DOHH2 (cell line): Measurements from ENCODE around the gene METTL16.

ENCODE experiments used
- H3F3A ChIP-seq: fragments of 200-600 bp; sonication (generic), shearing (Covaris generic); 2 replicates; pipeline ENCODE4 v1.6.0; 2016; ENCODE audit warnings: antibody characterized with exemption, mild to moderate bottlenecking; ENCODE audit not compliant: control insufficient read depth, insufficient read depth
- H3K27ac ChIP-seq: fragments of 200-600 bp; sonication (generic); 2 replicates; pipeline ENCODE4 v1.5.1; 2014; ENCODE audit warnings: low read depth, mild to moderate bottlenecking, low read length, moderate library complexity
- H3K27me3 ChIP-seq: fragments of 200-600 bp; sonication (generic); 2 replicates; pipeline ENCODE4 v1.6.1; 2014; ENCODE audit warnings: mild to moderate bottlenecking, low read length, mixed read lengths; ENCODE audit not compliant: control insufficient read depth
- H3K36me3 ChIP-seq: fragments of 200-600 bp; sonication (generic); 2 replicates; pipeline ENCODE4 v1.6.1; 2014; ENCODE audit warnings: mild to moderate bottlenecking, low read length, moderate library complexity, mixed read lengths; ENCODE audit not compliant: control insufficient read depth
- H3K4me1 ChIP-seq: fragments of 200-600 bp; sonication (generic); 2 replicates; pipeline ENCODE4 v1.6.1; 2014; ENCODE audit warnings: mild to moderate bottlenecking, low read length, mixed read lengths; ENCODE audit not compliant: control insufficient read depth
- H3K4me2 ChIP-seq: fragments of 200-600 bp; sonication (generic); 2 replicates; pipeline ENCODE4 v1.6.0; 2014; ENCODE audit warnings: mild to moderate bottlenecking, low read length, moderate library complexity
- H3K4me3 ChIP-seq: fragments of 200-600 bp; sonication (generic); 2 replicates; pipeline ENCODE4 v1.5.1; 2014; ENCODE audit warnings: mild to moderate bottlenecking, low read length, mixed read lengths
- H3K79me2 ChIP-seq: fragments of 200-600 bp; sonication (generic); 2 replicates; pipeline ENCODE4 v1.6.1; 2014; ENCODE audit warnings: mild to moderate bottlenecking, low read length, mixed read lengths; ENCODE audit not compliant: control insufficient read depth
- H3K9me2 ChIP-seq: fragments of 200-600 bp; sonication (generic); replicated peaks from 2 replicates; pipeline ENCODE4 v1.6.1; 2014; ENCODE audit warnings: mild to moderate bottlenecking, low read length, mixed read lengths; ENCODE audit not compliant: control insufficient read depth
- H3K9me3 ChIP-seq: fragments of 200-600 bp; sonication (generic); 2 replicates; pipeline ENCODE4 v1.6.1; 2014; ENCODE audit warnings: antibody characterized with exemption, low read length, mixed read lengths; ENCODE audit not compliant: control insufficient read depth, insufficient read depth
- H4K20me1 ChIP-seq: fragments of 200-600 bp; sonication (generic); 2 replicates; pipeline ENCODE4 v1.6.0; 2014; ENCODE audit warnings: low read depth, mild to moderate bottlenecking, antibody characterized with exemption, low read length, moderate library complexity; ENCODE audit not compliant: control insufficient read depth, insufficient read depth
- CTCF ChIP-seq: fragments of 200-600 bp; sonication (generic); IDR thresholded peaks from one replicate; pipeline ENCODE4 v1.5.1; 2014; ENCODE audit warnings: antibody characterized with exemption, mild to moderate bottlenecking, low read depth, low read length; ENCODE audit not compliant: poor library complexity, severe bottlenecking
- EZH2phosphoT487 ChIP-seq: fragments of 200-600 bp; sonication (generic); IDR thresholded peaks from 2 replicates; pipeline ENCODE4 v1.6.1; 2017; ENCODE audit warnings: borderline replicate concordance, mild to moderate bottlenecking, antibody characterized with exemption, low read length, moderate library complexity, mixed read lengths

The METTL16 gene

DNA sequence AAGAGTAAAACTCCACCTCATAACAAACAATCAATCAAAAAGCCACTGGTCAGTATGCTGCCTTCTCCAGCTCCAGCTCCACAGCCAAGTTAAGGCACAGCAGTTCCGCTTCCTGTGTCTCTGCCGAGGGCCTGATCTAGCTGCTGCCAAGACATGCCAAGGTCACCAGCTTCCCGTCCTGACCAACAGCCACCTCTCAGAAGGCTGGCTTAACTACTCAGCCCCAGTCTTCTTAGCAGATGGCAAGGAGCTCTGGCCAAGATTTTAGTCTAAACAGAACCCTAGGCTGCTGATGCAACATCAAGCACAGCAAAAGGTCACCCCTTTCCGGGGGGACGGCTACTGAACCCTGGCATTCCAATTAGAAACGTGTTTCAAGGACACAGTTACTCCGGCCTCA is 93.1 kb downstream of the METTL16 start:
- no peak overlapping the region for H3K4me2 ChIP-seq
- TF ChIP-seq CTCF (no peak), EZH2phosphoT487 (no peak)
- no peak overlapping the region for H3K4me3 ChIP-seq
- H3K9me2 ChIP-seq, result no peaks in the 10 kb centered on the region
- H3K4me1 ChIP-seq, result no peaks in the 10 kb centered on the region
- no peaks in the 10 kb centered on the region for H3K9me3 ChIP-seq
- H3K79me2 ChIP-seq, result no peaks in the 10 kb centered on the region
- H4K20me1 ChIP-seq, result no peaks in the 10 kb centered on the region
- H3K36me3 ChIP-seq, result peaks cover 51% of the 10 kb centered on the region
- H3K27ac ChIP-seq, result no peak overlapping the region
- no peaks in the 10 kb centered on the region for H3K27me3 ChIP-seq
- peaks cover 14% of the 10 kb centered on the region; the same call in 1 of the 2 replicates for H3F3A ChIP-seq

DNA sequence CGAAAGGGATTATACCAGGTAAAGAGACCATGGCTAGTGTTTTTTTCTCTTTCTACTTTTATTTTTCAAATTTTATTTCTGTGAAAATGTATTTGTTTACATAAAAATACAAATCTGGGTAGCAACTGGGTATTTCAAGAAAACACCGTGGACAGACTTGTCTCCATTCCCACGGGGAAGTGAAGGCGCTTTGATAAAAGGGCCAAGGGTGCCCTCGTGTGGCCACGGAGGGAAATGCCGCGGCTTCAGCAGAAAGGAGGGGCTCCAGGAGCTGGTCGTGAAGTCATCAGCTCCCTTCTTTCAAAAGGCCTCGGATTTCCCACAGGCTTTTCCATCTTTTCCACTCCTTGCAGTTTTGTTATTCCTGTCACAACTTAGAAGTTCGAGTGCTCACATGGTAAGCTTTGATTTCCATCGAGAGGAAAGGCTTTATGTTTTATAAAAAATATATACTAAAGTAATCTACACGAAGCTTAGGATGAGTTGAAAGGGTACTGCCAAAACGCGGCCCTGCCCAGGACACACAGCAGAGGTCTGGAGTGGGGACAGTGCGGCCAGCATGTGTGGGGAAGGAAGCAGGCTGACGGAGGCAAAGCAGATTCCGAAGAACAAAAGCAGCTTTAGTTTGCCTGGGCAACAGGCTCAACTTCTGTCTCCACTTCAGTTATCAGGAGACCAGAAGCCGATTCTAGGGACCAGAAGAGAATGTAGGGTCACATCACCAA is 95.5 kb downstream of the METTL16 start:
- Histone ChIP-seq H4K20me1 (no peaks in the 10 kb centered on the region), H3K4me1 (no peaks in the 10 kb centered on the region), H3K9me2 (no peaks in the 10 kb centered on the region), H3K4me2 (no peak overlapping the region), H3K36me3 (peaks cover 53% of the 10 kb centered on the region), H3K9me3 (no peaks in the 10 kb centered on the region), H3K27ac (no peak overlapping the region), H3K79me2 (no peaks in the 10 kb centered on the region), H3K4me3 (no peak overlapping the region), H3F3A (peaks cover 14% of the 10 kb centered on the region; the same call in 1 of the 2 replicates), H3K27me3 (no peaks in the 10 kb centered on the region)
- TF ChIP-seq EZH2phosphoT487, result no peak
- peak; percentile 85 for TF ChIP-seq CTCF

DNA sequence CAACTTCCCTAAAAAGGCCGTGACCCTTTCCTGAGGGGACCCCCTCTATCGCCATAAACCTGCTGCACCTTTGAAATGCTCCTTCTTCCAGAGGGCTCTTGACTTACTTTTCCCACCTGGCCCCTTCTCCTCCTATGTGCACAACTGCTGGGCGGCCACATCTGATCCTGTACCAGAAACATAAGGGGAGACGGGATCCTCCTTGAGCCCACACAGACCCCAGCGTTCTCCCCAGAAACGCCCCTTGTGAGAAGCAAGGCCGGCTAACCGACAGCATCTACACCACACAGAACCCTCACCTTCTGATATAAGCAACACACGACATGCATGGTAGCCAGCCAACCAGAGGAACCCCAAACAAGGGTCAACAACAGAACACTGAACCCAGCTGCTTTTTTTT is 96.6 kb downstream of the METTL16 start:
- TF ChIP-seq CTCF (no peak), EZH2phosphoT487 (no peak)
- H3K4me3 ChIP-seq, result no peak overlapping the region
- peaks cover 14% of the 10 kb centered on the region; the same call in 1 of the 2 replicates for H3F3A ChIP-seq
- no peaks in the 10 kb centered on the region for H3K4me1 ChIP-seq
- H3K36me3 ChIP-seq, result peaks cover 44% of the 10 kb centered on the region
- H3K9me3 ChIP-seq, result no peaks in the 10 kb centered on the region
- H3K27me3 ChIP-seq, result no peaks in the 10 kb centered on the region
- H3K4me2 ChIP-seq, result no peak overlapping the region
- H4K20me1 ChIP-seq, result no peaks in the 10 kb centered on the region
- no peak overlapping the region for H3K27ac ChIP-seq
- no peaks in the 10 kb centered on the region for H3K9me2 ChIP-seq
- no peaks in the 10 kb centered on the region for H3K79me2 ChIP-seq
